Stimulated activated CD4-positive, alpha-beta T cell treated with anti-CD3 and anti-CD28 coated beads, Interleukin-1b, Interleukin-23, amount 100 ng/mL, for 1 hour (primary cell): ENCODE data around the gene JAKMIP1.

Experiments
- DNase-seq, 2 donors: peaks; one replicate each; pipeline ENCODE4 v3.0.0-alpha.2; 2020; ENCODE audit warnings: low read depth in 2 of 2

JAKMIP1 gene

GRCh38 chr4:6042293-6043063 lies 157.9 kb downstream of the JAKMIP1 start:
- DNase-seq: no peak

DNA sequence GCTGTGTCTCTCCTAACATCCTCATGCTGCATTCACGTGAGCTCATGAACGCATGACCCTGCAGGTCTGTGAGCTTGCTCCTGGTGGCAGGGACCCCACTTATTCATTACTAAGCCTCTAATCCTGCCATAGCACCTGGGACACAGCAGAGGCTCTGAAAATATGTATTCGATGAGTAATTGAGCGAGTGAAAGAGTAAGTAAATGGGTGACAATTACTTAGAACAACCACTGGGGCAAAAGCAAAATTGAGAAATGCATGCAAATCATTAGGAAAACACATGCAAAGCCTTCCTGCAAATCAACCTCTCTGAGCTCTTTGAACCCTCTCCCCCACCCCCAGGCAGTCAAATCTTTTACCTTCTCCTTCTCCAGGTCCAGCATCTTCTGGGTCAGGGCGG lies 158.5 kb downstream of the JAKMIP1 start:
- DNase-seq: no peak

DNA sequence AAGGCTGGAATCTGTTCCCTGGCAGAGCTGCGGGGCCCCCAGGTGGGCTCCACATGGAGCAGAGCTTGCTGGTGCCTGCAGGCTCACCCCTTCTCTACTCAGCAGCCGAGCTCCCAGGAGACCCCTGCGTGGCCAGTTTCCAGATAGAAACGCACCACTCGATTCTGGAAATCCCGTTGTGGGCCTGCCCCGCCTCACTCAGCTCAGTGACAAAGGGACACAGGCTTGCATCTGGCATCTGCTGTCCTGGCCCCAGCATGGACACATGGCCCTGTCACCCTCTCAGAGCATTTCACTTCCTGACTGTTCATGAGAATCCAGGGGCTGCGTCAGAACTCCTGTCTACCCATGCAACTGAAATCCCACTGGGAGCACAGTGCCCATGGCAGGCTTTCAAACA lies 161.6 kb downstream of the JAKMIP1 start:
- no peak for DNase-seq

DNA sequence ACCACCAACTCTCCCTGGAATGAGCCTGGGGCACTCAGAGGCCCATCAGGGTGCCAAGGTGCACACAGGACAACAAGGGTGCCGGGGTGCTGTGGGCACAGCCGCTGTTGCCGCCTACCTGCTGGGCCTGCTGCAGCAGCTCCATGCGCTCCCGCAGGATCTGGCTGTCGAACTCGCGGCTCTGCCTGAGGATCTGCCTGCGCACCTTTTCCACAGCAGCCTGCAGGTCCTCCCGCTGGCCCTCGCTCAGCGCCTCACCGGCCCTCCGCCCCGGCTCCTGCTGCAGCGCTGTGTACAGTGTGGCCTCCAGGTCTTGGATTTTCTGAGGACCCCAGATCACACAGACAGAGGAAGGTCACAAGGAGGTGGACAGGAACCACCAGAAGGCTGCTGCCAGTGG lies 164.6 kb downstream of the JAKMIP1 start:
- DNase-seq: no peak

GRCh38 chr4:6033381-6033780 lies 167.0 kb downstream of the JAKMIP1 start:
- no peak for DNase-seq

DNA sequence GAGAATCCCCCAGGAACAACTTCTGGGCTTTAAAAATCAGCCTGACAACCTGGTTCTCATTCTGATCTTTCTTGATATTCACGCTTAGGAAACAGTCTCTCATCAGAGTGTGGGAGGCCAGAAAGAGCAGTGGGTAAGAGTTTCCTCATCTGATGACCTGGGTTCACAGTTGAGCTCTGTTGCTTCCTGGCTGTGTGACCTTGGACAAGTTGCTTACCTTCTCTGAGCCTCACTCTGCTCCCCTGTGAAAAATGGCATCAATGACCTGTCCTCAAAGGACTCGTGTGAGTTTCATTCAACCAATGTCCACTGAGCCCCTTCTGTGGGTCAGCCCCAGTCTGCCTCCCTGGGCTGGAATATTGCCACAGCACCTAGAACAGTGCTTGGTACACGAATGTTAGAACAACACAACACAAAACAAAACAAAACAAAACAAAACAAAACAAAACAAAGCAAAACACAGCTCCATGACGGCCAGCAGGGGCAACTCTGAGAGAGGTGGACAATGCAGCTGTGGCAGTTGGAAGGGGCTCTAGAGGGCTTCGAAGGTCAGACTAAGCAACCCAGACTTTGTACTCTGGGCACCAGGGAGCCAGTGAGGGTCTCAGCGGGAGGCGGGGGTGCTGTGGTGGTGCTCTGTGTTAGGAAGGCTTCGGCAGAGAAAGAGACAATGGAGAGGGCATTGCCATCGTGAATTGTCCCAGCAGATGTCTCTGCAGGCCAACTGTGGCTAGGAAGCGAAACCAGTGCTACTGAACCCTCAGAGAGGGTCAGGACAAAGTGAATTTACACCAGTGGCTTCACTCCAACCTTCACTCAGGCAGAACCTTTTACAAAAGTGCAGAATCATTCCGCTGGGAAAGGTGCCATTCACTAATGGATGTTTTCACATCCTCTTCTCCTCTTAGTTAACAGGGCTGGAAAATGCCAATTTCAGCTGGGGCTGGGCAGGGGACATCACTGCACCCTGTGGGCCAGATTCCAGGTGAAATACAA lies 167.8 kb downstream of the JAKMIP1 start:
- no peak for DNase-seq

DNA sequence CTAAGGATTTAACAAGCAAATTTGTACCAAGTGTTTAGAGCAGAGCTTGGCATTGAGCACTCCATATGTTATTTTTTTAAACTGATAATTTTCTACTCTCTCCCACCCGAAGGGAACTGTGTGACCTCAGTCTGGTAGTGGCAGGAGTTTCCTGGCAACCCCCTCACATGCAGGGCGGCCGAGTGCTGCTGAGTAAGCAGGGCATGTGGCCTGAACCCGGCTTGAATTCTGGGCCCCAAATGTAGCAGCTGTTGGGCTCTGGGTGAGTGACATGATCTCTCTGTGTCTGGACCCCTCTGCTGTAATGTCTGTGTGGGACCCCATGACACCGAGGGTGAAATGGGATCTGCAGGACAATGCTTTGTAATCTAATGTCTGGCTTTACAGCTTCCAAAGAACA lies 168.5 kb downstream of the JAKMIP1 start:
- DNase-seq: no peak

DNA sequence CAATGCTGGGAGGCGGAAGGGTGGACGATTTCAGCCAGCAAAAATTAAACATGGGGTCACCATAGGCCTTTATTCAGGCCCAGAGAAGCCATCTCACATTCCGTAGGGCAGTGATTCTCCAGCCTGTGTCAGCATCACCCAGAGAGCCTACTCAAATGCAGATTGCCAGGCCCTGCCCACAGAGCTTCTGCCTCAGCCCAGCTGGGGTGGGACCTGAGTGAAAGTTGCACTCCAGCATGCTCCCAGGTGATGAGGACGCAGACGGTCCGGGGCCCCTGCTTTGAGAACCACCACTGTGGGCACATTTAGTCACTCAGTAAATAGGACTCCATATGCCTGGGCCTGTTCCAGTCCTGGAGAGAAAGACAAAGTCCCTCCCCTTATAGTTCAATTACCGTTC lies 169.7 kb downstream of the JAKMIP1 start:
- DNase-seq: no peak

GRCh38 chr4:6029254-6029653 lies 171.1 kb downstream of the JAKMIP1 start:
- no peak for DNase-seq

- DNase-seq: no peak
These were observed 172.2 kb downstream of the JAKMIP1 start for GRCh38 chr4:6028168-6028567.

DNA sequence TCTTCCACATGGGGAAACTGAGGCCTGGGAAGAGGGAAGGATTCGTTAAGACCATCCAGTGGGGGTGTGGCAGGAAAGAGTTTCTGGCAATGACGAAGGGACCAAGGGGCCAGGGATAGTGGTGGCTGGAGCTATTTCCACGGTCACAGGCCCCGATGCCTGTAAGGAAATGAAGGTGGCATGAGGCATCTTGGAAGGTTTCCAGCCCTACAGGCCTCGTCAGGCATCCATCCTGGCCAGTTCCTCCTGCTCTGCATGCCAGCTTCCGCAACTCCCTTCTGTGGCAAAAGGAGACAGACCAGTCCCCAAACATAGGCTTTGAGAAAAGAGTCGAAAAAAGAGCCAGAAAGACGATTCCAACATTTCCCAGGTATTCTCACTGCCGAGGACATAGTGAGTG lies 173.0 kb downstream of the JAKMIP1 start:
- DNase-seq: no peak

DNA sequence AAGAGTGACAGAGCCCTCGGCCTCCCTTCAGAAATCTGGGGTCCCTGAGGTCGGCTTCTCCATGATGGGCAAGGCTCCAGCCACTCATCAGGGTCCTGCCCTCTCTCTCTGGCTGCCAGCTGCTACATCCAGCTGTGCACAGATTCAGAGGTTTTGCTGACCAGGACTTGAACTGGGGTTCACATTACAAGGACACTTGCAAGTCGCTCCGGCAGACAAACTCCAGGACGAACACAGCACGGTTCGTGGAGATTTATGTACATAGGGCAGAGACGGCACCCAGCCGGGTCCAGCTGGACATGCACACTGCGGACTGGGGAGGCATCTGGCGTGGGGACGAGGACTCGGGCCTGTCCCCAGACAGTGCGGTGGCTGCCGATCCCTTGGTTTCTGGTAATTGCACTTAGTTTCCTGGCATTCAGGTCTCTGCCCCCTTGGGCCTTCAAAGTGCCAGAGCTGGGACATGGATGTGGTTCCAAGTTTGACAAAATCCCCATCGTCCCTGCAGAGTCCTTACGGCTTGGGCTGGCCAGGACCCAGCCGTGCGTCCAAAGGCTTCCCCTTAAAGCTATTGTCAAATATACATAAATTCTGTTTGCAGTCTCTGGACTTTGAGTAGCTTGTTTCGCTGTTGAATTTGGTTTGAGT lies 175.9 kb downstream of the JAKMIP1 start:
- no peak for DNase-seq

GRCh38 chr4:6023731-6024130 lies 176.6 kb downstream of the JAKMIP1 start:
- no peak for DNase-seq

- no peak for DNase-seq
These were observed 177.6 kb downstream of the JAKMIP1 start for GRCh38 chr4:6022607-6023288.

DNA sequence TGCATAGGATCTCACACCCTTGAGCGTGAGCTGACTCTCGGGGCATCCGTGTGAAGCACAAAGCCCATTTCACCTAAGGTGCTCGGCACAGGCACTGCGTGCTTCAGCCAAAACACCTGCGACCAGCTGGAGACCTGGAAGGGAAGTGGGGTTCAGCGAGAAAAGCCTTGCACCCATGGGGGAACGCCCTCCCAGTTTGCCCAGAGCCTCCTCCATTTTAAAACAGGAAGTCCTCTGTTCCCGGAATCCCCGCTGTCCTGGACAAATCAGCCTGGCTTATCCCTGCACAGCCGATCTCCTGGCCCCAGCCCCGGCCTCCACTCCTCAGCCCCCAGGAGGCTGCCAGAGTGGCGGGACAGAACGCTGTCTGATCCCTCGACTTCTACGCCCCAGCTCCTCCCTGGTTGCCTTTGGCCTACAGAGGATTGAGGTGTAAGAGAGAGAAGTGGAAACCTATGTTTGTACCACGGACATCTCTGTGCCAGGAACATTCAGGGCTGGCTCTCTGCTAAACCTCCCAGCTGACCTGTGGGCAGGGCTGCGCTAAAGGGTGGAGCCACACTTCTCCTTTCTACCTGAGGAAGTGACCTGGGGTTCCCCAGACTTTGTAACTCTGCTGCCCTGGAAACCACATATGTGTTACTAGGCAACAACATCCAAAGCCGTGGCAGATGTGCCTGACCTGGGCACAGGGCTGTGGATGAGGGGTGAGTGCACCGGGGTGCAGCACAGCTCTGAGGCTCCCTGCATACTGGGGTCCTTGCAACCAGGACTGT lies 178.3 kb downstream of the JAKMIP1 start:
- no peak for DNase-seq

DNA sequence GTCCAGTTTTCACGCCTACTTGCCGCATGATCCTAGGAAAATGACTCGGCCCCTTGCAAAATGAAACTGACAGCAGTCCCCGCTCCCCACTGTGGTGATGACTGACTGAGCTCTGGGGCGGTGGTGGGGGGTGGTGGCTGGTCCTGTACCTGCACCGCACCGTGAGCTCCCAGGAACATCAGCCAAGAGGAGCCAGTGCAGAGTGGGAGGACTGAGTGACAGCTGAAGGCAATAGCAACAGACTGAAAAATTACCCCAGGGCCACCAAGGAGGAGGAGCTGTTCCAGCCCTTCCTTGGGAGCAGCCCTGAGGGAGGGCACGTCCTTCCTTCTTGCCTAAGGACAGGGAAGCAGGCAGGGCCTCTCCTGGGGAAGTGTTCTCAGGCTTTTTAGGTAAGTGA lies 179.7 kb downstream of the JAKMIP1 start:
- DNase-seq: no peak

DNA sequence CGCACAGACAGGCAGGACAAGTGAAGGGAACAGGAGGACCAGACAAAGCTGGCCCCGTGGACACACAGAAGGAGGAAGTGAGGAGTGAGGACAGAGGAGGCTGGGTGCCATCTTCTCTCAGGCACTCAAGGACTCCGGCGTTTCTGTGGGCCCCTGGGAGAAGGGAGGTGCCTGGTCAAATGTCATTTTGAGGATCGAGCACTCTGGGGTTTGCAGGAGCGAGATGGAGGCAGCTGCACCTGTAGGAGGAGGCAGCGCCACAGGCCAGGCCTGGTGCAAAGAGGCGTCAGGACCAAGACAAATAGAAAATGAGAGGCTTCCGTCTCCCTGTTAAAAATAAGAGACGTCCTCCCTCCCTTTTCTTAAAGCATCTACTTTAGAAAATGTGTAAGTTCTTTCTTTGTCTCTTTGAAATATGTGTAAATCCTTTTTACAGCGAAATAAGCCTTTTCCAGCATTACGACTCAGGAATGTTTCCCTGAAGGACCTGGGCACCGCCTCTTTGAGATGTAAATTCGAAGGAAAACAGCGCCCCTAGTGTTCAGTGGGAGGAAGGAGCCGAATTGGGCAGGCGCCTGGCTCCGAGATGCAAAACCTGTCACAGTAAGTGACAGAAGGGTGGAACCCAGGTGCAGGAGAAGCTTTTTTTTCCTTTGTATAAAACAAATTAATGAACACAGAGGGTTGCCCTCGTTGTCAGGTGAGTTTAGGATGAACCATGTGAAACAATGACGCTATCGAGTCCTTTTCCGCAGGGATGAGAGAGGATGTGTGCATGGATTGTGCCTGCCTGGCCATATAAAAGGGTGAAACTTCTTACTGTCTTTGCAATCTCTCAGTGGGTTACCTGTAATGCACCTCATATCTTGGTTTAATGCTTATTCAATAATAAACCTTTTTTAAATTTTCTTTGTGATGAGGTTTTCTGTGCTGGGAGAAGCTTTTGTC lies 180.8 kb downstream of the JAKMIP1 start:
- no peak for DNase-seq

DNA sequence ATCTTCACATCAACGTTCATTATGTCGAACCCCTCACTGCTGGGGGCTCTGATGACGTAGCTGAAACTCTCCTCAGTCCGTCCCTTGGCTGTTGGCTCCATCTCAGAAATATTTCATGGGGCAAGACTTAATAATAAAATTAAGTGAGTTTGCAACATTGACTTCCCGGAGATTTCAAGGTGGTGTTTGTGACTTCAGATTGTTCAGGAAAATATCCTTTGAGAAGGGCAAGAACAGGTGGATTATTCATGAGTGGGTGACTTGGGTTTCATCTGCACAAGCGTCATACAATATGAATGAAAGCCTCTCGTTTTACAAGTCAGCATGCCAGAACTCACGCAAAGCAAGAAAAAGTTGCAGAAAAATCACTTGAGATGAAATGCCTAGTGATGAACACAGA lies 182.0 kb downstream of the JAKMIP1 start, which contains the start of gene C4orf50:
TSS of gene C4orf50 (minus strand) at position 101 of the 400 bp plus-strand sequence.
- no peak for DNase-seq

GRCh38 chr4:6017800-6018199 lies 182.5 kb downstream of the JAKMIP1 start:
- DNase-seq: no peak

DNA sequence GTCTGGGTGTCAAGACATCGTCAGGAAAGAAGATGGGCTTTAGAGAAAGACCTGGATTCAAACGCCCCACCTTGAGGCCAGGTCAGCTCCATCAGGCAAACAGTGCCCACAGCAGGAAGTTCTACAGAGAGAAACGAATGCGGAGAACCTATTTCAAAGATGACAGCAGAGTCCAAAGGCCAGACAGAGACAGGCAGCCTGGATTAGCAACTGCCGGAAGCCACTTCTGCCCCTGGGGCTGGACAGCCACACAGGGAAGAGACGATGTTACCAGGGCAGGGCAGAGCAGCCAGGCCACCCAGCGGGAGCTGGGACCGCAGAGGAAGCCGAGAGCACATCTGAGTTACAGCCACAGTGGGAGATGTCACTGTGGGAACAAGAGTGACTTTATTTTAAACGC lies 183.3 kb downstream of the JAKMIP1 start:
- no peak for DNase-seq
